GM12878 (cell line): ENCODE data around the gene C17orf58. TPM values are rescaled to one million over a fixed set of nuclear protein-coding genes. Genes with fewer than 3 reads are reported as not detected.

Experiments
- CTCF ChIP-seq, 3 experiments: IDR thresholded peaks in 2 of 3; conservative IDR thresholded peaks in 1 of 3; 2 replicates each; pipeline ENCODE4 v1.5.1; 2011; ENCODE audit warnings: low read depth in 3 of 3, low read length in 3 of 3, mild to moderate bottlenecking in 3 of 3, control low read depth in 2 of 3, moderate library complexity in 2 of 3, inconsistent platforms in 1 of 3, mixed read lengths in 1 of 3; ENCODE audit not compliant: control insufficient read depth in 2 of 3, insufficient read depth in 1 of 3; ENCODE audit errors: extremely low read depth in 1 of 3
- ESRRA ChIP-seq: IDR thresholded peaks from 2 replicates; pipeline ENCODE4 v1.6.1; 2012; ENCODE audit warnings: mild to moderate bottlenecking, low read length, improper control_type of control experiment
- EZH2 ChIP-seq: IDR thresholded peaks from 2 replicates; pipeline ENCODE4 v1.6.1; 2012; ENCODE audit warnings: low read depth, mild to moderate bottlenecking, control low read depth, inconsistent platforms, low read length, borderline replicate concordance; ENCODE audit not compliant: control insufficient read depth
- HDAC6 ChIP-seq: fragments of 200-600 bp; sonication (generic); IDR thresholded peaks from one replicate; pipeline ENCODE4 v1.8.0; 2017; ENCODE audit warnings: antibody characterized with exemption; ENCODE audit not compliant: unreplicated experiment
- IKZF2 ChIP-seq, 2 experiments: fragments of 450-650 bp; IDR thresholded peaks; 2 replicates each; pipeline ENCODE4 v1.6.1; 2017; ENCODE audit warnings: mild to moderate bottlenecking in 2 of 2, moderate library complexity in 2 of 2
- MAX ChIP-seq: IDR thresholded peaks from 2 replicates; pipeline ENCODE4 v1.6.1; 2012; ENCODE audit warnings: low read depth, low read length, improper control_type of control experiment
- NKRF ChIP-seq: fragments of 450-650 bp; conservative IDR thresholded peaks from 2 replicates; pipeline ENCODE4 v1.6.1; 2017; ENCODE audit warnings: mild to moderate bottlenecking, moderate library complexity
- SREBF1 ChIP-seq: IDR thresholded peaks from 2 replicates; pipeline ENCODE4 v1.6.1; 2012; ENCODE audit warnings: mild to moderate bottlenecking, low read length
- ZBED1 ChIP-seq: IDR thresholded peaks from 2 replicates; pipeline ENCODE4 v1.6.1; 2016; ENCODE audit warnings: borderline replicate concordance
- polyA plus RNA-seq, 11 experiments: library from polyadenylated mRNA; depleted of rRNA in 4 of 11; unstranded in 6 of 11; stranded (reverse) in 5 of 11; fragments of >200 nt; fragmentation: Nextera tagmentation in 4 of 11; fragmentation: Illumina TruSeq in 1 of 11; extraction: Ambion mirVana in 4 of 11; extraction: Trizol in 1 of 11; gene quantifications; 1 replicate in 1 of 11; 2 replicates in 10 of 11; pipeline versions ENCODE4 v1.2.1 to v1.2.3, GENCODE V29; 2011 to 2016; ENCODE audit warnings: inconsistent platforms in 2 of 11, missing spikeins in 2 of 11, low read depth in 1 of 11
- total RNA-seq, 4 experiments: library from RNA; depleted of rRNA in 3 of 4; stranded (reverse); fragments of >200 nt in 3 of 4; fragmentation: Illumina TruSeq in 1 of 4; extraction: Trizol in 1 of 4; gene quantifications; 2 replicates each; pipeline versions ENCODE4 v1.2.1 to v1.2.3, GENCODE V29; 2013 to 2021
- TF ChIP-seq, protein P1 (sequence below): IDR thresholded peaks from 2 replicates; pipeline ENCODE4 v1.6.1; 2012; ENCODE audit warnings: improper control_type of control experiment, low read depth, low read length; ENCODE audit not compliant: insufficient replicate concordance
- TF ChIP-seq, protein P2 (sequence below): fragments of 450-650 bp; IDR thresholded peaks from 2 replicates; pipeline ENCODE4 v1.6.1; 2017; ENCODE audit warnings: borderline replicate concordance
- TF ChIP-seq, protein P3 (sequence below): fragments of 450-650 bp; IDR thresholded peaks from 2 replicates; pipeline ENCODE4 v1.6.1; 2017; ENCODE audit warnings: mild to moderate bottlenecking, moderate library complexity

The C17orf58 gene
- total and polyA plus RNA-seq, 10 of the 15 experiments (the other 5 are each of a cell fraction or from before 2014, with no cell fraction given) = 3.3 to 12.3 (median 6.2) TPM

GRCh38 chr17:68035523-68036303 lies 39.4 kb upstream of the C17orf58 start, which contains the start of gene KPNA2 (continued):
- TF ChIP-seq, protein P1, sequence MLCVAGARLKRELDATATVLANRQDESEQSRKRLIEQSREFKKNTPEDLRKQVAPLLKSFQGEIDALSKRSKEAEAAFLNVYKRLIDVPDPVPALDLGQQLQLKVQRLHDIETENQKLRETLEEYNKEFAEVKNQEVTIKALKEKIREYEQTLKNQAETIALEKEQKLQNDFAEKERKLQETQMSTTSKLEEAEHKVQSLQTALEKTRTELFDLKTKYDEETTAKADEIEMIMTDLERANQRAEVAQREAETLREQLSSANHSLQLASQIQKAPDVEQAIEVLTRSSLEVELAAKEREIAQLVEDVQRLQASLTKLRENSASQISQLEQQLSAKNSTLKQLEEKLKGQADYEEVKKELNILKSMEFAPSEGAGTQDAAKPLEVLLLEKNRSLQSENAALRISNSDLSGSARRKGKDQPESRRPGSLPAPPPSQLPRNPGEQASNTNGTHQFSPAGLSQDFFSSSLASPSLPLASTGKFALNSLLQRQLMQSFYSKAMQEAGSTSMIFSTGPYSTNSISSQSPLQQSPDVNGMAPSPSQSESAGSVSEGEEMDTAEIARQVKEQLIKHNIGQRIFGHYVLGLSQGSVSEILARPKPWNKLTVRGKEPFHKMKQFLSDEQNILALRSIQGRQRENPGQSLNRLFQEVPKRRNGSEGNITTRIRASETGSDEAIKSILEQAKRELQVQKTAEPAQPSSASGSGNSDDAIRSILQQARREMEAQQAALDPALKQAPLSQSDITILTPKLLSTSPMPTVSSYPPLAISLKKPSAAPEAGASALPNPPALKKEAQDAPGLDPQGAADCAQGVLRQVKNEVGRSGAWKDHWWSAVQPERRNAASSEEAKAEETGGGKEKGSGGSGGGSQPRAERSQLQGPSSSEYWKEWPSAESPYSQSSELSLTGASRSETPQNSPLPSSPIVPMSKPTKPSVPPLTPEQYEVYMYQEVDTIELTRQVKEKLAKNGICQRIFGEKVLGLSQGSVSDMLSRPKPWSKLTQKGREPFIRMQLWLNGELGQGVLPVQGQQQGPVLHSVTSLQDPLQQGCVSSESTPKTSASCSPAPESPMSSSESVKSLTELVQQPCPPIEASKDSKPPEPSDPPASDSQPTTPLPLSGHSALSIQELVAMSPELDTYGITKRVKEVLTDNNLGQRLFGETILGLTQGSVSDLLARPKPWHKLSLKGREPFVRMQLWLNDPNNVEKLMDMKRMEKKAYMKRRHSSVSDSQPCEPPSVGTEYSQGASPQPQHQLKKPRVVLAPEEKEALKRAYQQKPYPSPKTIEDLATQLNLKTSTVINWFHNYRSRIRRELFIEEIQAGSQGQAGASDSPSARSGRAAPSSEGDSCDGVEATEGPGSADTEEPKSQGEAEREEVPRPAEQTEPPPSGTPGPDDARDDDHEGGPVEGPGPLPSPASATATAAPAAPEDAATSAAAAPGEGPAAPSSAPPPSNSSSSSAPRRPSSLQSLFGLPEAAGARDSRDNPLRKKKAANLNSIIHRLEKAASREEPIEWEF = no peak
- TF ChIP-seq, protein P2, sequence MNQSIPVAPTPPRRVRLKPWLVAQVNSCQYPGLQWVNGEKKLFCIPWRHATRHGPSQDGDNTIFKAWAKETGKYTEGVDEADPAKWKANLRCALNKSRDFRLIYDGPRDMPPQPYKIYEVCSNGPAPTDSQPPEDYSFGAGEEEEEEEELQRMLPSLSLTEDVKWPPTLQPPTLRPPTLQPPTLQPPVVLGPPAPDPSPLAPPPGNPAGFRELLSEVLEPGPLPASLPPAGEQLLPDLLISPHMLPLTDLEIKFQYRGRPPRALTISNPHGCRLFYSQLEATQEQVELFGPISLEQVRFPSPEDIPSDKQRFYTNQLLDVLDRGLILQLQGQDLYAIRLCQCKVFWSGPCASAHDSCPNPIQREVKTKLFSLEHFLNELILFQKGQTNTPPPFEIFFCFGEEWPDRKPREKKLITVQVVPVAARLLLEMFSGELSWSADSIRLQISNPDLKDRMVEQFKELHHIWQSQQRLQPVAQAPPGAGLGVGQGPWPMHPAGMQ = no peak
- TF ChIP-seq, protein P3, sequence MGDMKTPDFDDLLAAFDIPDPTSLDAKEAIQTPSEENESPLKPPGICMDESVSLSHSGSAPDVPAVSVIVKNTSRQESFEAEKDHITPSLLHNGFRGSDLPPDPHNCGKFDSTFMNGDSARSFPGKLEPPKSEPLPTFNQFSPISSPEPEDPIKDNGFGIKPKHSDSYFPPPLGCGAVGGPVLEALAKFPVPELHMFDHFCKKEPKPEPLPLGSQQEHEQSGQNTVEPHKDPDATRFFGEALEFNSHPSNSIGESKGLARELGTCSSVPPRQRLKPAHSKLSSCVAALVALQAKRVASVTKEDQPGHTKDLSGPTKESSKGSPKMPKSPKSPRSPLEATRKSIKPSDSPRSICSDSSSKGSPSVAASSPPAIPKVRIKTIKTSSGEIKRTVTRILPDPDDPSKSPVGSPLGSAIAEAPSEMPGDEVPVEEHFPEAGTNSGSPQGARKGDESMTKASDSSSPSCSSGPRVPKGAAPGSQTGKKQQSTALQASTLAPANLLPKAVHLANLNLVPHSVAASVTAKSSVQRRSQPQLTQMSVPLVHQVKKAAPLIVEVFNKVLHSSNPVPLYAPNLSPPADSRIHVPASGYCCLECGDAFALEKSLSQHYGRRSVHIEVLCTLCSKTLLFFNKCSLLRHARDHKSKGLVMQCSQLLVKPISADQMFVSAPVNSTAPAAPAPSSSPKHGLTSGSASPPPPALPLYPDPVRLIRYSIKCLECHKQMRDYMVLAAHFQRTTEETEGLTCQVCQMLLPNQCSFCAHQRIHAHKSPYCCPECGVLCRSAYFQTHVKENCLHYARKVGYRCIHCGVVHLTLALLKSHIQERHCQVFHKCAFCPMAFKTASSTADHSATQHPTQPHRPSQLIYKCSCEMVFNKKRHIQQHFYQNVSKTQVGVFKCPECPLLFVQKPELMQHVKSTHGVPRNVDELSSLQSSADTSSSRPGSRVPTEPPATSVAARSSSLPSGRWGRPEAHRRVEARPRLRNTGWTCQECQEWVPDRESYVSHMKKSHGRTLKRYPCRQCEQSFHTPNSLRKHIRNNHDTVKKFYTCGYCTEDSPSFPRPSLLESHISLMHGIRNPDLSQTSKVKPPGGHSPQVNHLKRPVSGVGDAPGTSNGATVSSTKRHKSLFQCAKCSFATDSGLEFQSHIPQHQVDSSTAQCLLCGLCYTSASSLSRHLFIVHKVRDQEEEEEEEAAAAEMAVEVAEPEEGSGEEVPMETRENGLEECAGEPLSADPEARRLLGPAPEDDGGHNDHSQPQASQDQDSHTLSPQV = no peak
- TF ChIP-seq ZBED1 = no peak
- TF ChIP-seq ESRRA = no peak
- peak; percentile 85; the same call in 1 of the 2 replicates for TF ChIP-seq MAX
- no peak for TF ChIP-seq CTCF (IDR thresholded peaks at IDR 0.05 in 2 of 3, conservative IDR thresholded peaks at IDR 0.05 in 1 of 3; ENCODE audit: control insufficient read depth in 2 of 3, extremely low read depth in 1 of 3, insufficient read depth in 1 of 3, low read depth in 3 of 3, low read length in 3 of 3)
- TF ChIP-seq HDAC6 = no peak
- 0 out of 4 replicates have a peak, but pooled peaks have one; percentile 12 to 19 for TF ChIP-seq IKZF2 (IDR thresholded peaks at IDR 0.05)
- no peak for TF ChIP-seq SREBF1
- peak; percentile 99 for TF ChIP-seq NKRF
- no peak for TF ChIP-seq EZH2
